ENCODE results near the gene LONP2.

- TF ChIP-seq CTCF (IDR thresholded peaks at IDR 0.05) (no peak), POLR2A (IDR thresholded peaks at IDR 0.05) (no peak)
Measured at GRCh38 chr16:48358419-48358818, 114.3 kb downstream of the LONP2 start.

All from body of pancreas (tissue), 4 donors.